Dendritic cell treated with granulocyte-macrophage colony-stimulating factor and Interleukin-4, amounts not matched to agents 40 ng/mL and 50 ng/mL, for 4 days (primary cell): ENCODE results near the gene IGSF8.

Experiments used
- H3K27ac Mint-ChIP-seq: one replicate; pipeline ENCODE4 v1.8.0; 2022; ENCODE audit warnings: mild to moderate bottlenecking, mixed read lengths
- H3K27me3 Mint-ChIP-seq: one replicate; pipeline ENCODE4 v1.8.0; 2022; ENCODE audit warnings: mild to moderate bottlenecking, mixed read lengths
- H3K36me3 Mint-ChIP-seq: one replicate; pipeline ENCODE4 v1.8.0; 2022; ENCODE audit warnings: low read depth, mixed read lengths
- H3K4me1 Mint-ChIP-seq: one replicate; pipeline ENCODE4 v1.8.0; 2022; ENCODE audit warnings: low read depth, mixed read lengths
- H3K4me3 Mint-ChIP-seq: one replicate; pipeline ENCODE4 v1.8.0; 2022; ENCODE audit warnings: mild to moderate bottlenecking, moderate library complexity, mixed read lengths
- H3K9me3 Mint-ChIP-seq: one replicate; pipeline ENCODE4 v1.8.0; 2022; ENCODE audit warnings: mixed read lengths
- intact Hi-C: fragments of 100-400 bp; cut with micrococcal nuclease; formaldehyde crosslinking; loops from one replicate; pipeline ENCODE4 v1.15.0; 2022

IGSF8 gene

GRCh38 chr1:160082487-160082886, 15.9 kb downstream of the IGSF8 start:
- intact Hi-C loops, result no loop called here
- Mint-ChIP-seq H3K4me1 (peaks cover 38% of the 10 kb centered on the region), H3K27me3 (peaks cover 67% of the 10 kb centered on the region), H3K4me3 (no peak overlapping the region), H3K36me3 (peaks cover 7% of the 10 kb centered on the region), H3K27ac (no peak overlapping the region), H3K9me3 (peaks cover 3% of the 10 kb centered on the region)

- Mint-ChIP-seq H3K27me3 (peaks cover 65% of the 10 kb centered on the region), H3K4me1 (peaks cover 44% of the 10 kb centered on the region), H3K36me3 (no peaks in the 10 kb centered on the region), H3K4me3 (no peak within 1 kb of the TSS), H3K27ac (no peak within 1 kb of the TSS), H3K9me3 (peaks cover 8% of the 10 kb centered on the region)
- intact Hi-C loops, result no loop called here
These were observed 17.0 kb downstream of the IGSF8 start, which contains the start of gene KCNJ9 for GRCh38 chr1:160081261-160081936. TSS of gene KCNJ9 (plus strand) at chr1:160081538. CDS start at chr1:160084031, 2,493 bp downstream.

GRCh38 chr1:160080381-160081100, 17.9 kb downstream of the IGSF8 start:
- Mint-ChIP-seq H3K27me3 (peaks cover 58% of the 10 kb centered on the region), H3K9me3 (peaks cover 8% of the 10 kb centered on the region), H3K27ac (no peak overlapping the region), H3K4me3 (no peak overlapping the region), H3K36me3 (no peaks in the 10 kb centered on the region), H3K4me1 (peaks cover 52% of the 10 kb centered on the region)
- intact Hi-C loops, result no loop called here

GRCh38 chr1:160079448-160079847, 19.0 kb downstream of the IGSF8 start:
- H3K4me1 Mint-ChIP-seq, result peaks cover 62% of the 10 kb centered on the region
- no peak overlapping the region for H3K4me3 Mint-ChIP-seq
- H3K27me3 Mint-ChIP-seq, result peaks cover 48% of the 10 kb centered on the region
- peaks cover 8% of the 10 kb centered on the region for H3K9me3 Mint-ChIP-seq
- no peaks in the 10 kb centered on the region for H3K36me3 Mint-ChIP-seq
- intact Hi-C loops, result loop anchor here (2.0 kb wide), 1 partner anchor 33 kb away; no protein-coding TSS in a partner anchor
- H3K27ac Mint-ChIP-seq, result no peak overlapping the region

- intact Hi-C loops, result loop anchor here (2.0 kb wide), 1 partner anchor 32 kb away; no protein-coding TSS in a partner anchor
- H3K27me3 Mint-ChIP-seq, result peaks cover 41% of the 10 kb centered on the region
- peaks cover 8% of the 10 kb centered on the region for H3K9me3 Mint-ChIP-seq
- no peak overlapping the region for H3K27ac Mint-ChIP-seq
- H3K4me1 Mint-ChIP-seq, result peaks cover 57% of the 10 kb centered on the region
- no peak overlapping the region for H3K4me3 Mint-ChIP-seq
- no peaks in the 10 kb centered on the region for H3K36me3 Mint-ChIP-seq
These were observed 19.8 kb downstream of the IGSF8 start for GRCh38 chr1:160078512-160079195.

GRCh38 chr1:160077486-160077885, 20.9 kb downstream of the IGSF8 start:
- H3K4me3 Mint-ChIP-seq, result no peak overlapping the region
- intact Hi-C loops, result no loop called here

GRCh38 chr1:160076295-160076694, 22.1 kb downstream of the IGSF8 start:
- intact Hi-C loops, result no loop called here
- Mint-ChIP-seq H3K9me3 (peaks cover 8% of the 10 kb centered on the region), H3K27ac (peak overlapping the region; percentile 66), H3K4me1 (peaks cover 50% of the 10 kb centered on the region), H3K27me3 (peaks cover 26% of the 10 kb centered on the region), H3K4me3 (no peak overlapping the region), H3K36me3 (no peaks in the 10 kb centered on the region)

More at GRCh38 chr1:160077486-160077885, 20.9 kb downstream of the IGSF8 start:
- Mint-ChIP-seq H3K27me3 (peaks cover 30% of the 10 kb centered on the region), H3K9me3 (peaks cover 8% of the 10 kb centered on the region), H3K27ac (peak overlapping the region; percentile 13), H3K4me1 (peaks cover 54% of the 10 kb centered on the region), H3K36me3 (no peaks in the 10 kb centered on the region)

- Mint-ChIP-seq H3K9me3 (peaks cover 8% of the 10 kb centered on the region), H3K4me3 (no peak overlapping the region), H3K4me1 (peaks cover 46% of the 10 kb centered on the region), H3K27ac (peak overlapping the region; percentile 66), H3K36me3 (no peaks in the 10 kb centered on the region), H3K27me3 (peaks cover 22% of the 10 kb centered on the region)
- intact Hi-C loops, result no loop called here
These were observed 22.6 kb downstream of the IGSF8 start for GRCh38 chr1:160075836-160076235.

GRCh38 chr1:160074865-160075264, 23.6 kb downstream of the IGSF8 start:
- H3K36me3 Mint-ChIP-seq, result no peaks in the 10 kb centered on the region
- intact Hi-C loops, result no loop called here
- peaks cover 22% of the 10 kb centered on the region for H3K27me3 Mint-ChIP-seq
- peaks cover 8% of the 10 kb centered on the region for H3K9me3 Mint-ChIP-seq
- H3K4me3 Mint-ChIP-seq, result no peak overlapping the region
- H3K4me1 Mint-ChIP-seq, result peaks cover 52% of the 10 kb centered on the region
- H3K27ac Mint-ChIP-seq, result no peak overlapping the region

GRCh38 chr1:160071289-160071688, 27.1 kb downstream of the IGSF8 start:
- intact Hi-C loops, result no loop called here
- Mint-ChIP-seq H3K27ac (no peak overlapping the region), H3K4me1 (peaks cover 49% of the 10 kb centered on the region), H3K9me3 (no peaks in the 10 kb centered on the region), H3K36me3 (no peaks in the 10 kb centered on the region), H3K4me3 (no peak overlapping the region), H3K27me3 (peaks cover 48% of the 10 kb centered on the region)

- intact Hi-C loops, result no loop called here
- H3K27me3 Mint-ChIP-seq, result peaks cover 54% of the 10 kb centered on the region
- peaks cover 47% of the 10 kb centered on the region for H3K4me1 Mint-ChIP-seq
- H3K36me3 Mint-ChIP-seq, result no peaks in the 10 kb centered on the region
- peak overlapping the region; percentile 78 for H3K4me3 Mint-ChIP-seq
- no peak overlapping the region for H3K27ac Mint-ChIP-seq
- H3K9me3 Mint-ChIP-seq, result no peaks in the 10 kb centered on the region
These were observed 27.9 kb downstream of the IGSF8 start for GRCh38 chr1:160070243-160071163.

- peak within 1 kb of the TSS; percentile 78 for H3K4me3 Mint-ChIP-seq
- intact Hi-C loops, result no loop called here
- peaks cover 57% of the 10 kb centered on the region for H3K27me3 Mint-ChIP-seq
- H3K27ac Mint-ChIP-seq, result peak within 1 kb of the TSS; percentile 16
- H3K4me1 Mint-ChIP-seq, result peaks cover 40% of the 10 kb centered on the region
- H3K36me3 Mint-ChIP-seq, result no peaks in the 10 kb centered on the region
- no peaks in the 10 kb centered on the region for H3K9me3 Mint-ChIP-seq
These were observed 28.8 kb downstream of the IGSF8 start, which contains the start of gene KCNJ10 for GRCh38 chr1:160069460-160070231. TSS of gene KCNJ10 (minus strand) at chr1:160070160. CDS start at chr1:160042532, 27,628 bp downstream.
